HEK293T (cell line): ENCODE data around the gene PAPSS2.

Source experiments
- CTCF ChIA-PET: fragments of 350-600 bp; formaldehyde crosslinking; extraction: SDS; loops from one replicate; lab custom pipeline; 2021; ENCODE audit warnings: antibody characterized with exemption, inconsistent platforms; lab: Yijun Ruan, JAX
- POLR2A ChIA-PET: fragments of 350-600 bp; formaldehyde crosslinking; extraction: SDS; loops from one replicate; lab custom pipeline; 2020; ENCODE audit warnings: antibody characterized with exemption, inconsistent platforms; lab: Yijun Ruan, JAX
- DNase-seq: peaks from one replicate; pipeline ENCODE4 v3.0.0; 2012; ENCODE audit warnings: mixed read lengths; ENCODE audit errors: extremely low spot score
- ARNT ChIP-seq: fragments of 450-650 bp; IDR thresholded peaks from 2 replicates; pipeline ENCODE4 v1.6.1; 2017; ENCODE audit warnings: mild to moderate bottlenecking
- BHLHE40 ChIP-seq: fragments of 450-650 bp; IDR thresholded peaks from 2 replicates; pipeline ENCODE4 v1.6.1; 2016; ENCODE audit warnings: mild to moderate bottlenecking, moderate library complexity, borderline replicate concordance
- CTBP1 ChIP-seq: fragments of 450-650 bp; IDR thresholded peaks from 2 replicates; pipeline ENCODE4 v1.6.1; 2016; ENCODE audit warnings: borderline replicate concordance
- ELF4 ChIP-seq: fragments of 450-650 bp; IDR thresholded peaks from 2 replicates; pipeline ENCODE4 v1.6.1; 2017; ENCODE audit warnings: antibody characterized with exemption
- FOXA1 ChIP-seq: fragments of 450-650 bp; IDR thresholded peaks from 2 replicates; pipeline ENCODE4 v1.6.1; 2016; ENCODE audit warnings: mild to moderate bottlenecking
- FOXK2 ChIP-seq: fragments of 450-650 bp; IDR thresholded peaks from 2 replicates; pipeline ENCODE4 v1.6.1; 2016; ENCODE audit warnings: mild to moderate bottlenecking
- FOXM1 ChIP-seq: fragments of 450-650 bp; IDR thresholded peaks from 2 replicates; pipeline ENCODE4 v1.6.1; 2017; ENCODE audit warnings: mild to moderate bottlenecking, borderline replicate concordance
- HDGF ChIP-seq: fragments of 450-650 bp; IDR thresholded peaks from 2 replicates; pipeline ENCODE4 v1.6.1; 2017; ENCODE audit warnings: antibody characterized with exemption, borderline replicate concordance
- L3MBTL2 ChIP-seq: fragments of 450-650 bp; conservative IDR thresholded peaks from 2 replicates; pipeline ENCODE4 v1.6.1; 2016; ENCODE audit warnings: mild to moderate bottlenecking
- LEF1 ChIP-seq: fragments of 450-650 bp; IDR thresholded peaks from 2 replicates; pipeline ENCODE4 v1.6.1; 2017; ENCODE audit warnings: mild to moderate bottlenecking, borderline replicate concordance
- NFRKB ChIP-seq: fragments of 450-650 bp; IDR thresholded peaks from 2 replicates; pipeline ENCODE4 v1.6.1; 2016; ENCODE audit warnings: mild to moderate bottlenecking, moderate library complexity
- SP1 ChIP-seq: fragments of 450-650 bp; IDR thresholded peaks from 2 replicates; pipeline ENCODE4 v1.6.1; 2017
- SUZ12 ChIP-seq: fragments of 450-650 bp; IDR thresholded peaks from 2 replicates; pipeline ENCODE4 v1.6.1; 2016; ENCODE audit warnings: mild to moderate bottlenecking
- TARDBP ChIP-seq: fragments of 450-650 bp; IDR thresholded peaks from 2 replicates; pipeline ENCODE4 v1.6.1; 2016
- ZNF384 ChIP-seq: fragments of 450-650 bp; IDR thresholded peaks from 2 replicates; pipeline ENCODE4 v1.6.1; 2016
- TF ChIP-seq, protein P1 (sequence below): fragments of 450-650 bp; IDR thresholded peaks from 2 replicates; pipeline ENCODE4 v1.6.1; 2016

The PAPSS2 gene

DNA sequence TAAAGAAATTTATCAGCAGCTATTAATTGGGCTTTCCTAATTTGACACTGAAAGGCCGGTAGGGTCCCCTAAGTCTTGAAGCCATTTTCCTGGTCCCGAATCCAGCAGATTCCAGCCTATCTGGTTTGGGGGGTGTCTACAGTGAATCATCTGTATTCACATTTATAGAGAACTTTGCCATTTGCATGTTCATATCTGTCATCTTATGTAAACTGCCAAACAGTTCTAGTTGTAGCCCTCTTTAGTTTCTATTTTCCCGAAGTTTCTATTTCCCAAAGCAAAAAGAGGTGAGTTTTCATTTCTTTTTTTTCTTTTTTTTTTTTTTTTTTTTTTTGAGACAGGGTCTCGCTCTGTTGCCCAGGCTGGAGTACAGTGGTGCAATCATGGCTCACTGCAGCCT is 47.6 kb downstream of the PAPSS2 start:
- no peak for TF ChIP-seq L3MBTL2
- TF ChIP-seq, protein P1, sequence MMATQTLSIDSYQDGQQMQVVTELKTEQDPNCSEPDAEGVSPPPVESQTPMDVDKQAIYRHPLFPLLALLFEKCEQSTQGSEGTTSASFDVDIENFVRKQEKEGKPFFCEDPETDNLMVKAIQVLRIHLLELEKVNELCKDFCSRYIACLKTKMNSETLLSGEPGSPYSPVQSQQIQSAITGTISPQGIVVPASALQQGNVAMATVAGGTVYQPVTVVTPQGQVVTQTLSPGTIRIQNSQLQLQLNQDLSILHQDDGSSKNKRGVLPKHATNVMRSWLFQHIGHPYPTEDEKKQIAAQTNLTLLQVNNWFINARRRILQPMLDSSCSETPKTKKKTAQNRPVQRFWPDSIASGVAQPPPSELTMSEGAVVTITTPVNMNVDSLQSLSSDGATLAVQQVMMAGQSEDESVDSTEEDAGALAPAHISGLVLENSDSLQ: no peak
- TF ChIP-seq HDGF: no peak
- TF ChIP-seq ARNT: no peak
- TF ChIP-seq TARDBP: no peak
- no peak for TF ChIP-seq FOXA1
- TF ChIP-seq ZNF384: no peak
- no peak for TF ChIP-seq ELF4
- TF ChIP-seq FOXM1: no peak
- no peak for TF ChIP-seq NFRKB
- TF ChIP-seq SUZ12: no peak
- TF ChIP-seq BHLHE40: no peak
- TF ChIP-seq FOXK2: no peak
- TF ChIP-seq LEF1: no peak
- TF ChIP-seq CTBP1: no peak
- no peak for TF ChIP-seq SP1
- CTCF ChIA-PET: no interaction called here
- no peak for DNase-seq
- POLR2A ChIA-PET: interaction anchor here (0.7 kb wide), 1 partner anchor 9 kb away, joined by 3 read pairs; no protein-coding TSS in a partner anchor

DNA sequence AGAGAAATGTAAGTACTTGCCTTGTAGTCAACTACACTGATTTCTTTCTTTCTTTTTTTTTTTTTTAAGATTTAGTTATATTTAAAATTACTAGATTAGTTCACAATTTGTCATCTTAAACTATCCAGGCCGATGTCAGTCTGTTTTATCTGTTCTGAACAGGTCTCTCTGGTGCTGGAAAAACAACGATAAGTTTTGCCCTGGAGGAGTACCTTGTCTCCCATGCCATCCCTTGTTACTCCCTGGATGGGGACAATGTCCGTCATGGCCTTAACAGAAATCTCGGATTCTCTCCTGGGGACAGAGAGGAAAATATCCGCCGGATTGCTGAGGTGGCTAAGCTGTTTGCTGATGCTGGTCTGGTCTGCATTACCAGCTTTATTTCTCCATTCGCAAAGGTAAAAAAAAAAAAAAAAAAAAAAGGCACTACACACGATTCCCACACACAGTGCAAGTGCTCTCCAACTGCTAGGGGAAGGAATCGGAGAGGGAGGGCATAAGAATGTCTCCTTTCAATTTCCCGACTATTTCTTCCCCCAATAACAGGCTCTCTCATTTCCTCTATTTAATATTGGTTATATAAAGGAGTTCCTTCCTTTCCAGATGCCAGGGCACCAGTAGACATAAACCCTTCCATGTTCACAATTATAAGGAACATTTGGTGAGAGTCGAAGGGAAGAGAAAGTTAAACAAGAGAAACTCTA is 53.4 kb downstream of the PAPSS2 start:
- no peak for DNase-seq
- TF ChIP-seq, protein P1: no peak
- no peak for TF ChIP-seq ZNF384
- TF ChIP-seq CTBP1: no peak
- no peak for TF ChIP-seq NFRKB
- no peak for TF ChIP-seq LEF1
- no peak for TF ChIP-seq HDGF
- TF ChIP-seq FOXK2: no peak
- no peak for TF ChIP-seq FOXA1
- TF ChIP-seq ELF4: no peak
- no peak for TF ChIP-seq ARNT
- ChIA-PET POLR2A (no interaction called here), CTCF (no interaction called here)

DNA sequence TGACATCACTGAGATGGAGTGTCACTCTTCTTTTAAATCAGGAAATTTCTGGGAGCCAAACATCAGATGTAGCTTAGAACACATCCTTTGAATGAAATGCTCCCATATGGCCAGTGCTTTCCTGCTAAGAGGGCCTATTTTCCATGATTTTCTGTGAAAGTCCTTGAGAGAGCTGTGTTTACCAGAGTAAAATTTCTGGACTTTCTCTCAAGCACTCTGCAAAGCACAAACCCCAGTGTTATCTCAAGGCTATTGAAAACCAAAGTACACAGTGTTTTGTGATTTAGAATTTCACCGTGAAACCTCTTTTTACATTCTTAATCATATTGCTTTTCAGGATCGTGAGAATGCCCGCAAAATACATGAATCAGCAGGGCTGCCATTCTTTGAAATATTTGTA is 54.0 kb downstream of the PAPSS2 start:
- ChIA-PET POLR2A (no interaction called here), CTCF (no interaction called here)
- no peak for DNase-seq
- TF ChIP-seq FOXK2: no peak
- TF ChIP-seq SP1: no peak
- TF ChIP-seq L3MBTL2: no peak
- no peak for TF ChIP-seq NFRKB
- TF ChIP-seq FOXM1: no peak
- no peak for TF ChIP-seq ZNF384
- no peak for TF ChIP-seq BHLHE40
- TF ChIP-seq, protein P1: no peak
- TF ChIP-seq ELF4: no peak
- no peak for TF ChIP-seq FOXA1
- no peak for TF ChIP-seq SUZ12

DNA sequence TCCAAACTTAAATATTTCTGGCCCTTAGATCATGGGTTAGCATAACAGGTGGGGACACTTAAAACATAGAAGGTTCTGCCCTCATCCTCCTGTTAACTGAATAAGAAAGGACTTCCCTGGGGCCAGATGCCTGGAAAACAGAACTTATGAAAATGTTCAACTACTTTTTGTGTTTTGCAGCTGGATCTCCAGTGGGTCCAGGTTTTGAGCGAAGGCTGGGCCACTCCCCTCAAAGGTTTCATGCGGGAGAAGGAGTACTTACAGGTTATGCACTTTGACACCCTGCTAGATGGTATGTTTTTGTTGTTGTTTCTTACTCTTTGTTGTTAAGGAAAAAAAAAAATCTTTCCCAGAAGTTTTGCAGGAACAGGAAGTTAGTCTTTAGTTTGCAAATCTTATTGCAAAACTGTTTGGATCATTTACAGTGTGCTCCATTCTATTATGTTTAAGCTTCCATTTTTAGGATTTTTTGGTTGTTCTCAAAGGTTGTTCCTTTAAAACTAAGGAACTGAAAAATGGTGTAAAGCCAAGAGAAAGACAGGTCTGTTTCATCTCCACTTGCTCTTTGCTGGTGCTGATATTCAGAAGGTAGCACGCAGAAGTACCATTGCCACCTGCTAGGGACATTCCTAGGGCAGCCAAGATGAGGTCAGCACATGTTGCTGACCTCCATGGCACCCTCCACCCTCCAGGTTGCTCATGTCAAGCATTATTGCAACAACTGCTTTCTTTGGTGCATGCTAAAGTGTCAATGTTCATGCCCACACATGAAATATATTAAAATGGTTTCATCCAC is 56.1 kb downstream of the PAPSS2 start:
- DNase-seq: no peak
- POLR2A ChIA-PET: interaction anchor here (1.3 kb wide), 1 partner anchor 9 kb away, joined by 3 read pairs; no protein-coding TSS in a partner anchor
- TF ChIP-seq FOXK2 (no peak), LEF1 (no peak), BHLHE40 (no peak)
- TF ChIP-seq, protein P1: no peak
- CTCF ChIA-PET: no interaction called here

DNA sequence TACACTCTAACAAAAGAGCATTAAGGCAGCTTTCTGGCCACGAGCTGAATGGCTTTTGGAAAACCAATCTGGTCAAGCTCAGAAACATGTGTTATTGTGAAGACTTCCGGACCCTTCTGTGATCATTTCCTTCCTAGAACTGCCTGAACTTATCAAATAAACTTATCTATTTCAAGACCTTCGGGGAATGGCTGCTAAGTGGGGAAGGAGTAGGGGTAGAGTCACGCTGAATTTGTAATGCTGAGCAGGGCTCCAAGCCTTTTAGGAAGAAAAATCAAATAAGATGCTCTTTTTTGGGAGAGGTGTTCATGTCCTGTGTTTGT is 56.6 kb downstream of the PAPSS2 start:
- no peak for DNase-seq
- ChIA-PET CTCF (no interaction called here), POLR2A (interaction anchor here (1.3 kb wide), 1 partner anchor 9 kb away, joined by 3 read pairs; no protein-coding TSS in a partner anchor)
- no peak for TF ChIP-seq LEF1
- no peak for TF ChIP-seq SP1
- TF ChIP-seq, protein P1: no peak
- no peak for TF ChIP-seq L3MBTL2
- TF ChIP-seq NFRKB: no peak
- no peak for TF ChIP-seq FOXM1
- no peak for TF ChIP-seq FOXK2
- TF ChIP-seq BHLHE40: no peak
